NOMO-1 treated with DMSO at 0.1 percent for 48 hours (cell line): Measurements from ENCODE around the gene PTPRT.

Source experiments
- DNase-seq: peaks from one replicate; lab custom pipeline; 2025; ENCODE audit not compliant: unreplicated experiment; lab: John Stamatoyannopoulos, UW

PTPRT gene

GRCh38 chr20:42161228-42161829 lies 1028.4 kb downstream of the PTPRT start:
- DNase-seq: no peak

GRCh38 chr20:42159808-42160207 lies 1029.9 kb downstream of the PTPRT start:
- DNase-seq: no peak

- no peak for DNase-seq
Measured at GRCh38 chr20:42158272-42158671, 1031.4 kb downstream of the PTPRT start.

DNA sequence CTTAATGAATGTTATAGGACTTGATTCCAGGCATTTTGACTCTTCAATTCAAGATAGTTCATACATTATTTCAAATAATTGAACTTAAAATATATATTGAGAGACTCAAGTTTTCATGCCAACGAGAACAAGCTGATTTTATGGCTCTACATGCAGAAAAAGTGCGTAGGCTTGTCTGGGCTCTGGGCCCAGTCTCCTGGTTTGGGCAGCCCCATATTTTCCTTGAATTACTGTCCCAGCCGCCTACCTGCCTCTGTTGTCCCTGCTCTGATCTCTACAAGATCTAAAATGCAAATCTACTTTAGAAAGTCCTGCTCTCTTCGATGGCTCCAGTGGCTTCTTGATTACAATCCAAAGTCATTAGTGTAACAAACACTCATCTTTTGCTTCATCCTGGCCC lies 1034.1 kb downstream of the PTPRT start:
- no peak for DNase-seq

GRCh38 chr20:42152575-42152974 lies 1037.1 kb downstream of the PTPRT start:
- no peak for DNase-seq

- no peak for DNase-seq
Measured at GRCh38 chr20:42150230-42150629, 1039.5 kb downstream of the PTPRT start.

DNA sequence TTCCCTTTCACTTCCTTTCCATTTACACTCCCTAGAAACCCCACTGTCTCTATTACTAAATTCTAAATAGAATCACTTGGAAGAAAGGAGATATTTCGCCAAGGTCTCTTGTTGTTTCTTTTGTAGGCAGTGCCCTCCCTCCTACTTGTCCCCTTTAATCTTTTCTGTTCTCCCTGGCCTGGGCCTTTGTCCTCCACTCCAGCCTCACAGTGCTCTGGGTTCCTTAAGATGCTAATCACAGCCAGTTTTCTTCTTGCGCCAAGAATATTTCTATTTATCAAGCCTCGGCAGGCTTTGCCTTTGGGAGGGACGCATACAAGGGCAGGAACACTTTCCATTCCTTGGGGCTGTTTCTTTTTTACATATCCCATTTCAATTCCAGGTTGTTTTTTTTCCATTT lies 1051.0 kb downstream of the PTPRT start:
- no peak for DNase-seq

DNA sequence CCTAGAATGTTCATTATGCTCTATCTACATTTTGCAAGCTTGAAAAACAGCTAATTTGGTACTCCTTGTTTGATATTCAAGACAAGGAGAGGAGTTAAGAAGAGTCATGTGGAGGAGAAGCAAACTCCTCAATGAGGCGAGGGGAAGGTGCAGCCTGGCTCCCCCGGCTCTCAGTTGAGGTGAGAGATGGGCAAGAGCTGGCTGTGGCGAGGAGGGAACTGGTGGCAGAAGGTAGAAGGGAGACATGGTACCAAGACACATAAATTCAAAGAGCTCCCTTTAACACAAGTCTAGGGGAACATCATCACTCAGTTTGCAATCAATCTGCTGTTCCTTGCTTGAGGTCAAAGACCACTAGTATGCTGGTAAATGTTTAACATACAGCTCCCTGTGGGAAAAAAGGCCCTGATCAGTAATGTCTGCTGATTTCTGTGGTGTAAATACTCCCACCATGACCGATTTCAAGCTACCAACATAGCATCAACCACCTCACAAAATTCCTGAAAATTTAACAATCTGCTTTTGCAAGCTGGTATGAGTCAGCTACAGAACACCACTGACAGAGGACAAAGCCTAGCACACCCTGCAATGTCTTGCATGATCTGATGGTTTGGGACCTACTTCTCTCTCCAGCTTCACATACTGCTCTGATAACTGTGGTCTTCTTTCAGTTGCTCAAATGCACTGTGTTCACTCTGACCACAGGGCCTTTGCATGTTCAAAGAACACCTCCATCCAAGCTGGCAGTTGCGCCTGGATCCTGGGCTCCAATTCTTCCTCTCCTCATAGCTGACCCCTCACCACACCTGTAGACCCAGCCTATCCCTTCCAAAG lies 1055.2 kb downstream of the PTPRT start:
- no peak for DNase-seq

DNA sequence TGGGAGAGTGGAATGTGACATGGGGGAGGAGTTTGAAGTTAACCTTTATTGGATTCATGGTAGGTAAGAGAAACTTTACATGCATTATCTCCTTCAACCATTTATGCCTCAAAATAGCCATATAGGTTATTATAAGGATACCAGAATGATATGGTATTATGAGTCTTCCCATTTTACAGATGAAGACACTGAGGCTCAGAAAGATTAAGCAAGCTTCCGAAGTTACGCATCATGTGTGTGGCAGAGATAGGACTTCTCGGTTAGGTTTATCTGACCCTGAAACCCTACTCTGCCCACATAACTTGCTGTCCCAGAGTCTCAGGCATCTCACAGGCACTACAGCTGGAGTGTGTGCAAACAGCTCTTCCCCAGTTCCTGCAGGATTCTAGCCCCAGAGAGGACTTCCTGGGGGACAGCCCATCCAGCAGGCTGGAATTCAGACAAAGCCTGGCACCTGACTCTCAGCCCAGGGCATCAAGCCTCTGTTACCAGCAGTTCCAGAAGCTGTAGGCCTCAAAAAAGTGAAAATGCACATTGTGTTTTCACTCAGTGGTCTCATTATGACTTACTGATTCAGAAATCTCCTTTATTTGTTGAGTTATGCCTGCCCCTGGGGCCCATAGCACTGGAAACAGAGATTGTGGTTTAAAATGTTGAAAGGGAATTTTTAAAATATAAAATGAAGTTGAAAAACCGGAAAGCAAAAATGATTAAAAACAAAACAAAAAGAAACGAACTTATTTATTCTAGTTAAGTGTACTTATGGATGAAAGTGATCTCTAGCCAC lies 1058.7 kb downstream of the PTPRT start:
- DNase-seq: no peak

DNA sequence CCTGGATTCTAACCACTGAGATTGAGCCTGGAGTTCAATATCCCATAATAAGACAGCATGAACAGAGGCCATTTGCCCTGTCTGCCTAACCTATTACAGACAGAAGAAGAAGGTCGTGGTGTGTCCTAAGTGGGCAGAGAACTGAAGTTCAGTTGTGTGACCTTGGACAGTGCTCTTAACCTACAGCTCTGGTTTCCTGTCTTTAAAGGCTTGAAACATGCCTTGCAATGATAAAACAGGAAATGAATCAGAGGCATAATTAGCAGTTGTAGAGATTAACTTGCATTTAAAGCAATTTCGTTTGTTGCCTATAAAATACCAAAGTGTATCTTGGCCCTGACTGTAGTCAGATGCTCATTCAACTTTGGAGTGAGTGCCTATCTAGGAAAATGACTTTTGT lies 1064.3 kb downstream of the PTPRT start:
- DNase-seq: peak; percentile 64

DNA sequence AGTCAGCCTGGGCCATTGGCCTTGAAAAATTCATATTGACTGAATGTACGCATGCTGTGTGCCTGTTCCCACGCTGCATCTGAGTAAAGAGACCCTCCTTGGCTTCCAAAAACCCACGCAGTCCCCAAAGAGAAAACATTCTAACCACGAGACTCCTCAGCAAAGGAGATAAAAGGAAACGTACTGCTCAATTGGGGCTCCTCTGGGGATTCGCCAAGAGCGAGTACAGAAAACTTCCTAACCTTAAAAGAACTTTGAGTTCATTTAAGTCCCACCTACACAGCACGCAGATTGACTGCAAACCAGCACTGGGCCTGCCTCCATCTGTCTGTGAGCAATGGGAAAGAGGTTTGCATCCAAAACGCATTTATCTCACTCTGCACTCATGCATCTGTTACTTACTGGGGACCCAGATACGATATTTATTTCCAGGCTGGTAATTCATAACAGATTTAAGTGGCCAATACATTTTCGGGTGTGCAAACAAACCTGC lies 1065.7 kb downstream of the PTPRT start:
- no peak for DNase-seq

GRCh38 chr20:42118409-42119125 lies 1071.1 kb downstream of the PTPRT start:
- no peak for DNase-seq

- no peak for DNase-seq
Measured at GRCh38 chr20:42118001-42118400, 1071.7 kb downstream of the PTPRT start.

GRCh38 chr20:42113236-42113635 lies 1076.5 kb downstream of the PTPRT start:
- DNase-seq: no peak

GRCh38 chr20:42112161-42112560 lies 1077.5 kb downstream of the PTPRT start:
- no peak for DNase-seq

GRCh38 chr20:42111349-42111748 lies 1078.4 kb downstream of the PTPRT start:
- no peak for DNase-seq

GRCh38 chr20:42110301-42110700 lies 1079.4 kb downstream of the PTPRT start:
- DNase-seq: no peak

- DNase-seq: no peak
Measured at GRCh38 chr20:42102000-42102399, 1087.7 kb downstream of the PTPRT start.

GRCh38 chr20:42100137-42100704 lies 1089.5 kb downstream of the PTPRT start:
- no peak for DNase-seq

GRCh38 chr20:42099101-42099500 lies 1090.6 kb downstream of the PTPRT start:
- no peak for DNase-seq

DNA sequence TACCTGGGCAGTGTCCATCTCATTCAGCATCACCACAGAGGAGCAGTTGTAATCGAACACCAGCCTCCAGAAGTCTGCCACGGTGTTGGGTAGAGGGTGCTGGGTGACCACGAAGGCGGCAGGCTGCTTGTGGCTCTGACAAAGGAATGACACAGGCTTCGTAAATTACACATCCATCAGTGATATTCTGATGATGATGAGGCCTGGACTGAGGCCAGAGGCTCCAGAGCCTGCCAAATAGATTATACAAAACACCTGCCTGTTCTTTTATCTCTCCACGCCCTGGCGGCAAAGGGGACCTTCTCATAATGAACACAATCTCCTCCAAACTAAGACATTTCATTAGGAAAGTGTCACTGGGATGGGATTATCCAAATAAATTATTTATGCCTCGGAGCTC lies 1091.3 kb downstream of the PTPRT start:
- DNase-seq: no peak
